Colonic mucosa (tissue), 4 donors: Measurements from ENCODE around the gene CX3CL1. TPM values are rescaled to one million over a fixed set of nuclear protein-coding genes. Genes with fewer than 3 reads are reported as not detected.
"Not testable (repeated sequence)": the region's sequence is repeated elsewhere in the genome, so short reads cannot be mapped to it uniquely, and the experiment has no call there.

ENCODE experiments used
- DNase-seq: peaks from one replicate; pipeline ENCODE4 v3.0.0-alpha.2; 2020
- H3K27ac ChIP-seq: fragments of 200-600 bp; one replicate; pipeline ENCODE4 v1.8.0; 2021
- H3K27me3 ChIP-seq: fragments of 200-600 bp; one replicate; pipeline ENCODE4 v1.8.0; 2021
- H3K36me3 ChIP-seq: fragments of 200-600 bp; one replicate; pipeline ENCODE4 v1.8.0; 2021
- H3K4me1 ChIP-seq: fragments of 200-600 bp; one replicate; pipeline ENCODE4 v1.8.0; 2021; ENCODE audit warnings: mild to moderate bottlenecking
- H3K4me3 ChIP-seq: fragments of 200-600 bp; one replicate; pipeline ENCODE4 v1.8.0; 2021
- H3K9ac ChIP-seq, 2 donors: one replicate each; pipeline ENCODE4 v1.7.0; 2013; ENCODE audit warnings: control low read depth in 2 of 2, low read depth in 2 of 2, low read length in 2 of 2
- H3K9me3 ChIP-seq: fragments of 200-600 bp; one replicate; pipeline ENCODE4 v1.8.0; 2021
- CTCF ChIP-seq: fragments of 200-600 bp; IDR thresholded peaks from one replicate; pipeline ENCODE4 v1.8.0; 2022; ENCODE audit warnings: antibody characterized with exemption, mild to moderate bottlenecking
- intact Hi-C: fragments of 100-400 bp; cut with DNase I; formaldehyde crosslinking; loops from one replicate; pipeline ENCODE4 v1.14.1; 2022
- total RNA-seq, 2 donors: library from RNA; stranded (reverse); fragmentation: NEBNext Ultra II Directional in 1 of 2; extraction: Animal tissue kit (Norgen Biotek cat#: 25700) in 1 of 2; gene quantifications; one replicate each; pipeline ENCODE4 v1.2.1, GENCODE V29; 2021
- donor health status: healthy.
- donor health status: DM: no; HTN: no; CAD: no.
- donor health status: DM: no; HTN: no; CAD: no.

The CX3CL1 gene
- total RNA-seq, 2 donors from 2014 or later = 1.8 to 4.6 TPM

GRCh38 chr16:57391708-57392107 lies 19.4 kb downstream of the CX3CL1 start:
- Histone ChIP-seq H3K9ac (no peak overlapping the region), H3K4me3 (no peak overlapping the region), H3K9me3 (no peaks in the 10 kb centered on the region), H3K27me3 (no peaks in the 10 kb centered on the region), H3K27ac (no peak overlapping the region), H3K36me3 (no peaks in the 10 kb centered on the region), H3K4me1 (no peaks in the 10 kb centered on the region)
- no peak for DNase-seq
- intact Hi-C loops = no loop called here
- no peak for TF ChIP-seq CTCF

- DNase-seq = no peak
- intact Hi-C loops = no loop called here
These were observed 20.4 kb downstream of the CX3CL1 start for GRCh38 chr16:57392694-57393093.

GRCh38 chr16:57394444-57394843 lies 22.2 kb downstream of the CX3CL1 start:
- no peak overlapping the region for H3K4me3 ChIP-seq
- no peaks in the 10 kb centered on the region for H3K27me3 ChIP-seq
- peak; percentile 76 for DNase-seq
- H3K9ac ChIP-seq = no peak overlapping the region
- no peak overlapping the region for H3K27ac ChIP-seq
- H3K9me3 ChIP-seq = no peaks in the 10 kb centered on the region
- H3K36me3 ChIP-seq = no peaks in the 10 kb centered on the region
- H3K4me1 ChIP-seq = no peaks in the 10 kb centered on the region
- intact Hi-C loops = no loop called here
- no peak for TF ChIP-seq CTCF

More at GRCh38 chr16:57392694-57393093, 20.4 kb downstream of the CX3CL1 start:
- Histone ChIP-seq H3K27me3 (no peaks in the 10 kb centered on the region), H3K9ac (no peak overlapping the region), H3K27ac (no peak overlapping the region), H3K4me3 (no peak overlapping the region), H3K36me3 (no peaks in the 10 kb centered on the region), H3K4me1 (no peaks in the 10 kb centered on the region), H3K9me3 (no peaks in the 10 kb centered on the region)
- no peak for TF ChIP-seq CTCF

- no peaks in the 10 kb centered on the region for H3K4me1 ChIP-seq
These were observed 22.7 kb downstream of the CX3CL1 start for GRCh38 chr16:57395026-57395425.

GRCh38 chr16:57396786-57397185 lies 24.5 kb downstream of the CX3CL1 start:
- H3K4me3 ChIP-seq = no peak overlapping the region
- no peaks in the 10 kb centered on the region for H3K4me1 ChIP-seq
- no peak overlapping the region for H3K9ac ChIP-seq
- intact Hi-C loops = no loop called here
- no peaks in the 10 kb centered on the region for H3K36me3 ChIP-seq
- H3K27me3 ChIP-seq = no peaks in the 10 kb centered on the region
- TF ChIP-seq CTCF = no peak
- no peak for DNase-seq
- H3K27ac ChIP-seq = no peak overlapping the region
- H3K9me3 ChIP-seq = no peaks in the 10 kb centered on the region

More at GRCh38 chr16:57395026-57395425, 22.7 kb downstream of the CX3CL1 start:
- intact Hi-C loops = no loop called here
- no peak for TF ChIP-seq CTCF
- H3K36me3 ChIP-seq = no peaks in the 10 kb centered on the region
- no peaks in the 10 kb centered on the region for H3K27me3 ChIP-seq
- H3K9me3 ChIP-seq = no peaks in the 10 kb centered on the region
- no peak overlapping the region for H3K4me3 ChIP-seq
- DNase-seq = no peak
- no peak overlapping the region for H3K27ac ChIP-seq
- no peak overlapping the region for H3K9ac ChIP-seq

GRCh38 chr16:57397493-57397892 lies 25.2 kb downstream of the CX3CL1 start:
- H3K36me3 ChIP-seq, DNase-seq, intact Hi-C loops, H3K27me3 ChIP-seq, H3K27ac ChIP-seq, H3K9me3 ChIP-seq, H3K9ac ChIP-seq, H3K4me3 ChIP-seq, H3K4me1 ChIP-seq: not testable (repeated sequence)
